ENCODE measurements around the gene TRAP1.
"Not testable (repeated sequence)": the region's sequence is repeated elsewhere in the genome, so short reads cannot be mapped to it uniquely, and the experiment has no call there.

The TRAP1 gene

DNA sequence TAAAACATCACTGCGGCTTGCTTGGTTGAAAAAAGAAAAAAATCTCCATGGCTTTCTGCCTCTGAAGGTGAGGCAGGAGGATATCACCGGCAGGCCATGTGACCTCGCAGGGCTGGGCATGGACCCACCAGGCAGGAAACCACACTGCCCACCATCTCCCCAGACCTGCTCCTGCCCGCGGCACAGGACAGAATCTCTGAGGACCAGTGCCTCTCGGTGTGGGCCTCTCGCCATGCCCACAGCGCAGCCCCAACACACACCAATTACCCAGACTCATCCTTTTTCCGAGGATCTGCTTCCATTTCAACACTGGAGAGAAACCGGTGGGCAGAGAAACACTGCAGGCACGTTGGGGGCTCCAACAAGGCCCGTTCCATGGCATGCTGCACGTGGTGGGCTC, 46.6 kb downstream of the TRAP1 start:
- no peak for DNase-seq

DNA sequence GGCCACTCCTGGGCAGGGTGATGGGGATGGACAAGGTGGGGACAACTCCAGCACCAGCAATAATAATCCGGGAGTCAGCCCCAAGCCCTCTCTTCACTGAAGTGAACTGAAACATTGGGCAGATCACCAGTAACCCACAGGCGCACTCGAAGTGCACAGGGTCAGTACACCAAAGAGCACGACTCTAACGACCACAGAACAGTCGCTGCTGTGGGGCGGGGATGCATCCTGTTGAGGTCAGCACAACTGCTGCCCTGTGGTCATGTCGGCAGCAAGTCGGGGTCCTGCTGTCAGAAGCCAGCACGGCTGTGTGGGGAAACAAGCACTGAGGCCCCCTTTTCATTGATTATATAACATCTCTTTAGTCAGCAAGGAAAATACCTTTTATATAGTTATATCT, 48.2 kb downstream of the TRAP1 start:
- DNase-seq, result no peak

DNA sequence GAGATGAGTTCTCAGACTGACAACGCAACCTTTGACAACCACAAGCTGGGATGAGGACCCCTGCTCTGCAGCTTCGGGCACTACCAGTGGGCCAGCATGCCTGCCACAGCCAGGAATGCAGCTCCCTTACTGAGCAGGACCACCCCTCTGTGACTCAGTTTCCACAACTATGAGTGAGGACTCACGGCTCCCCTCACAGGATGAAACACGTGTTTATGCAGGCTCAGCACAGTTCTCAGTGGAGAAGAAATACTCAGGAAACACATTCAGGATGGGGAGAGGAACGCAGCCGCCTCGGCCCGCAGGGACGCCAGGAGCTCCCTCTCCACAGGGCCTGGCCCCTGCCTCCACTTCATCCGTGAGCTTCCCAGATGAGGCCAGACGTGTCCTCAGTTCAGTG, 48.7 kb downstream of the TRAP1 start:
- DNase-seq, result no peak

DNA sequence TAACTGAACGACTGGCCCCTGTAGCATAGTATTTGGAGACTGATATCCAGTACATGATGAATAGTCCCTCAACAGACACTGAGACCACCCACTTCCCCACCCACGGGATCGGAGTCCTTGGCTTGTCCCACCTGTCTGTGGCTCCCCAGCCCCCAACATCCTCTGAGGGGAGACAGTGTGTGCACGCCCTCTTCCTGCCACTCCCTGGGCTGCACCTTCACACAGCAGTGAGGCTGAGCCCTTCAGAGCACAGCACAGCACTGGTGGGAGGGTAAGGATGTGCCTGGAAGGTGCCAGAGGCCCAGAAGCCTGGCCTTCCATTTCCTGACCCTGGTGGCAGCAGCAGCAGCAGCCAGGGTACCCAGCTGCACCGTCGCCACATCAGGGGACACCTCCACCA, 51.8 kb downstream of the TRAP1 start:
- DNase-seq, result peak; percentile 31

DNA sequence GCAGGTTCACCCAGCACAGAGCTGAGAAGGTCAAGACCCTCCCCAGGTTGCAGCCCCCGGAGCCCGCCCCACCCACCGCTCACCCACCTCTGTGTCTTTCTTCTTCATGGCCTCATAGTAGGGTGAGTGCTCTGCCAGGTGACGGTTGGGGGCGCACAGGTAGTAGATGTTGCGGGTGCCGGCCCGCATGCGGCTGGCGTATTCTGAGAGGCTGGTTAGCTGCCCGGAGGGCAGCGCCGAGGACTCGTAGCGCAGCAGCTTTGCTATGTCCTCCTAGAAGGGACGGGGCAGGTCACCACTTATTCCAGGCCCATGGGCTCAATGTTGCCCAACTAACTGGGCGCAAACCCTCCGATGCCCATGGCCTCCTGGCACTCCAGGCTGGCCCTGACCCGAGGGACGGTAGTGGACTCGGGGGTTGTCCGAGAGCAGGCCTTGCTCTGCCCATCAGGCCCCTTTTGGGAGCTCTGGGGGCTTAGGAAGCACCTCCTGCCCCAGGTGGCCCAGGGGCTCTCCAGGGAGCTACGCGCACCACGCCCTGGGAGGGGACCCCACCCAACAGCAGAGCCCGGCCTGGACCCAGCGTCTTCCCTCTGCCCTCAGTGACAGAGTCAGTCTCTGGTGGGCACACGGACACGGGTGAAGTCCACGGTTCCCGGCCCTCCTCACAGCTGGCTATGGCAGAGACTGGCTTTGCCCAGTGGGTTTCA, 53.0 kb downstream of the TRAP1 start:
- no peak for DNase-seq

DNA sequence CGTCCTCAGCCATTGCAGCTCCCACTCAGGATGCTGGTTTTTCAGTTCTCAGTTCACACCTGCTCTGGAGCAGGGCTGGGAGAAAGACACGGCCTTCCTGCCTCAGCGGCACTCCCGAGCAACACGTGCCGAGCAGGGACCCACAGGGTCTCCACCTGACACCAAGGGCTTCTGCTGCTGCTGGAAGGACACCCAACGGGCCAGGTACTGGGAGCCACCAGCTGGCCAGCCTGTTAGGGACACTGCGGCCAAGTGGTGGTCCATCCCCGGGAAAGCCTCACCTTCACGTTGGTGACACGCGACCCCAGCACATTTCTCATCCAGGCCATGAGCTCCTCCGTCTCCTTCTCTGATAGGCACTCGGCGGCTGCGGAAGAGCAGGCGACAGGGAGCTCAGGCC, 54.7 kb downstream of the TRAP1 start:
- DNase-seq, result no peak

DNA sequence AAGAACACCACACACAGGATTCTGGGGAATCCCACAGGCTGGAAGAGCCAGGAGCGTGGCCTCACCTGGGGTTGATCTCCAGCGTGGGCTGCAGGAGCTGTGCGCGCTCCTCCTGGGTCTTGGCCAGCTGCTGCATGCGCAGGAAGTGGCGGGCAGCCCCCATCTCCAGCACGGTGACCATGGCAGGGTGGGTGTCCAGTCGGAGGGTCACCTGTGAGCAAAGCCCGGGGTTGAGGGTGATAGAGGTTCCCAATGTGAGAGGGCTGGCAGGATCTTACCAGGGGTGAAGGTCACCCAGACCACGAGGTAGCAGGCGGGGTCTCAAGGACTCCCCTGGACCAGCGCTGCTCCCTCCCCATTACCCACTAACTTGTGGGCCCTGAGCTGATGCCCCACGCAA, 55.4 kb downstream of the TRAP1 start:
- no peak for DNase-seq

DNA sequence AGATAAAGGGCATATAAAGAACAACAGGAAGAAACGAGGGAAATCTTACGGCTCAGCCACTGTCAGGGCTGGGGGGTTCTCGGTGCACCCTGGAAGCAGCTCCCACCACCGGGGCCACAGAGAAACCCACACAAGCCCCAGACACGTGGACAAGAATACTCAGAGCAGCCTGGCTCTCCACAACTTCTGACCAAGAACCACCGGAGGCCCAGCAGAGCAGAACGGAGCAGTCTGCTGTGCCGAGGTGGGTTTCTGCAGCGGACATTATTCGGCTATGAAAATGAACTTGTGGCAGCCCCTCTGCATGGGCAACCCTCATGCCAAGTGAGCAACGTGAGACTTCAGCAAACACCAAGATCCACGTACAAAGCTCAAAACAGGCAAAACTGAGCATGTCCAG, 56.0 kb downstream of the TRAP1 start:
- DNase-seq, result no peak

DNA sequence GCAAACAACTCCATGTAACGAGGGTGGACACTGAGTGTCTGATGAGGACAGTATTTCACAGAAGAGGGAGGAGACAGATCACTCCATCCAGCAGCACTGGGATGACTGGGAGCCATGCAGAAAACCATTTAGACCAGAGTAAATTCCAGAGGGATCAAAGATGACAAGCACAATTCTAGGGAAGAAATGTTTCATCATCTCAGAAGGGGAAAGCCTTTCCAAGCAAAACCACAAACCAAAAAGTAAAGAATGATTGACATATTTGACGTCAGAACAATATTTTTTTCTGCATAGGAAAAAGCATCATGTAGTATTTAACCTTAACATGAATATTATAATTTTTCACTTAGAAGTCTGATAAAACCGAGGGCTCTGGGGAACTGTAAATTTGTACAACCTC, 58.1 kb downstream of the TRAP1 start:
- no peak for DNase-seq

DNA sequence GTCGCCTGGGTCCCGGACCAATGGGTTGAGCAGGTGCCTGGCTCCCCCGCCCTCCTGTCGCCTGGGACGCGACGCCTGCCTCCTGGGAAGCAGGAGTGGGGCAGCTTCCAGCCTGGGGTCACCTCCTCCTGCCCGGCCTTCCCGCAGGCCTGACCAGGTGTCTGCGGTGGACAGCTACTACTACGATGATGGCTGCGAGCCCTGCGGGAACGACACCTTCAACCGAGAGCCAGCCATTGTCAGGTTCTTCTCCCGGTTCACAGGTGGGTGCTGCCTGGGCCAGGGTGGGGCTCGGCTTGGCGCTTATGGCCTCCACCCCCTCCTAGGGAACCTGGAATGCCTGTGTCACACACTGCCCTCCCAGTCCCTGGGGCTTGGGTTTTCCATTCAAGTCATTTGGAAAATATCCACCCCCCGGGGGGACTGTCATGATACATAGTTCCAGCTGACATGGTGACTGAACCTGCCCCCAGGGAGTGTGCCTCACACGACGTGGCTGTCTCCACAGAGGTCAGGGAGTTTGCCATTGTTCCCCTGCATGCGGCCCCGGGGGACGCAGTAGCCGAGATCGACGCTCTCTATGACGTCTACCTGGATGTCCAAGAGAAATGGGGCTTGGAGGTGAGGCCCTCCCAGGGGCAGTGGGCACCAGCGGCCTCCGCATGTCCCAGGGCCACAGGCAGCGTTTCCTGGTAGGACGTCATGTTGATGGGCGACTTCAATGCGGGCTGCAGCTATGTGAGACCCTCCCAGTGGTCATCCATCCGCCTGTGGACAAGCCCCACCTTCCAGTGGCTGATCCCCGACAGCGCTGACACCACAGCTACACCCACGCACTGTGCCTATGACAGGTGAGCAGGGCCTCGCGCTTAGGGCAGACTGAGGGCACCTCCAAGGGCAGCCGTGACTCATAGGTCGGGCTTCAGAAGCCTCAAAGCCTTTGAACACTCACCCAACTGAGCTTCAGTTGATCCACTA, 60.5 kb downstream of the TRAP1 start:
- no peak for DNase-seq

DNA sequence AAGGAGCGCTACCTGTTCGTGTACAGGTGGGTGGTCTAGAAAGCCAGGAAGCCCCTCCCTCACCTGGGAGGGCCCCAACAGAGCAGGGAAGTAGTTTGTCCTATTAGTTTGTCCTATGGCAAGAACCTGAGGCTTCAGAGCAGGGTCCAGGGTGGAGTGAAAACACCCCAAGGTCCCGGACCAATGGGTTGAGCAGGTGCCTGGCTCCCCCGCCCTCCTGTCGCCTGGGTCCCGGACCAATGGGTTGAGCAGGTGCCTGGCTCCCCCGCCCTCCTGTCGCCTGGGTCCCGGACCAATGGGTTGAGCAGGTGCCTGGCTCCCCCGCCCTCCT, 61.2 kb downstream of the TRAP1 start:
- DNase-seq, result not testable (repeated sequence)

DNA sequence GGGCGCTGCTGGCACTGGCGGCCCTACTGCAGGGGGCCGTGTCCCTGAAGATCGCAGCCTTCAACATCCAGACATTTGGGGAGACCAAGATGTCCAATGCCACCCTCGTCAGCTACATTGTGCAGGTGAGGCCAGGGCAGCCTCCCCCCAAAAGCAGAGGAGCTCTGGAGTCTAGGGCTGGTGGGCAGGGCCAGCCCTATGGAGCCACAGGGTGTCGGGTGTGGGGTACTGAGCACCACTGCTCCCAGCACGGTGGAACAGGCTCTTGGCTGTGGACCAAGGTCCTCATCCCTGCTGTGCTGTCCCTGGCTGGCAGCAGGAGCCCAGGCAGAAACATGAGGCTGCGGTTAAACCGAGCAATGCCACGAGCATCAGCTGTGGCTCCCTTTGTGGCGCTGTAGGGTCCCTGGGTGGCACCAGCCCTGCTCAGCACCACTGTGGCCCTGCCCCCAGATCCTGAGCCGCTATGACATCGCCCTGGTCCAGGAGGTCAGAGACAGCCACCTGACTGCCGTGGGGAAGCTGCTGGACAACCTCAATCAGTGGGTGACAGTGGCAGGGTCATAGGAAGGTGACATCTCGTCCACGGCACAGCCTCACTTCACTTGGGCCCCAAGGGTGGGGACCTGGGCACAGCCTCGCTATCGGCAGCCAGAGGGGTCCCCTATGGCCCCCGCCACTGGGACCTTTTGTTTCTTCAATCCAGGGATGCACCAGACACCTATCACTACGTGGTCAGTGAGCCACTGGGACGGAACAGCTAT, 61.7 kb downstream of the TRAP1 start:
- DNase-seq, result no peak

DNA sequence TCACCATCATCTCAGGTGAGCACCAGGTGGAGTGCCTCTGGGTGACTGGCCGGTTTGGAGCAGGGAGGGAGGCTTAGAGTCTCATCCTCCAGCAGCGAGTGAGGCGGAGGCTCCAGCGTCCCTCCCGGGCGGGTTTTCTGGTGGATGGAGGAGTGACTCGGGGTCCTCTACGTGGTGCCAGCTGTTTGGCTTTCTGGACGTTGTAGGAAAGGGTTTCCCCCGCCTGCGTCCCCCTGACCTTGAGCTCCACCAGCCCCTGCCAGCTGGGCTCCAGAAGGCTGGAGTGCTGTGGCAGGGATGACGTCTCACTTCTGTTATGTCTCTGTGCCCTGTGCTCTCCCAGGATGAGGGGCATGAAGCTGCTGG, 62.3 kb downstream of the TRAP1 start:
- DNase-seq, result no peak

DNA sequence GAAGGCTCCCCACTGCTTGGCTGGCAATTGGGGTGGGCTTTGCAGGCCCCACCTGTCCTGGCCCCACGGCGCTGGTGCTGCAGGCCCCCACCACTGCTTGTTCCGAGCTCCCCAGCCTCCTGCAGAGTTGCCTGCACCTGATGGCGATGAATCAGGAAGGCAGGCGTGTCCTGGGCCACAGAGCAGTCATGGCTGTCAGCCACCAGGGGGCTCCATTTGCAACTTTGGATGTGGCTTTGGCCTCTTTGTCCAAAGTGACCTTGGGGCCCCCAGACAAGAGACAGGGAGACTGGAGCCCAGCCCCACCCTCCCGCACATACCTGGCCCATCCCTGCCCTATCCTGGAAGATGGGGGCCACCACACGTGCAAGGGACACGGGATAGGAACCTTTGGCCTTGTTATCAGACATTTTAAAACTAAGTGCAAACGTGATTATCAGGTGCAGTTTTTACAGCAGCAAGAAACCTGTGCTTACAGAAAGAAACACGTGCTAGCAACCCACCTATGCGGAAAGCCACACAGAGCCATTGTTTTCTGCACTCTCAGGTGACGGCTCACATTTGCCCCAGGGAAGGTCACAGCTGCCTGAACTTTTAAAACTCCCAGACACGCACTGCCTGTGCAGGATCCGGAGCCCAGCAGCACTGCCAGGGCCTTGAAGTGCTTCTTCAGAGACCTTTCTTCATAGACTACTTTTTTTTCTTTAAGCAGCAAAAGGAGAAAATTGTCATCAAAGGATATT, 62.9 kb downstream of the TRAP1 start, which contains the start of gene DNASE1:
TSS of gene DNASE1 (plus strand) at position 443 of the 743 bp plus-strand sequence. CDS start 683 bp downstream, outside the sequence.
- DNase-seq, result peak; percentile 41

DNA sequence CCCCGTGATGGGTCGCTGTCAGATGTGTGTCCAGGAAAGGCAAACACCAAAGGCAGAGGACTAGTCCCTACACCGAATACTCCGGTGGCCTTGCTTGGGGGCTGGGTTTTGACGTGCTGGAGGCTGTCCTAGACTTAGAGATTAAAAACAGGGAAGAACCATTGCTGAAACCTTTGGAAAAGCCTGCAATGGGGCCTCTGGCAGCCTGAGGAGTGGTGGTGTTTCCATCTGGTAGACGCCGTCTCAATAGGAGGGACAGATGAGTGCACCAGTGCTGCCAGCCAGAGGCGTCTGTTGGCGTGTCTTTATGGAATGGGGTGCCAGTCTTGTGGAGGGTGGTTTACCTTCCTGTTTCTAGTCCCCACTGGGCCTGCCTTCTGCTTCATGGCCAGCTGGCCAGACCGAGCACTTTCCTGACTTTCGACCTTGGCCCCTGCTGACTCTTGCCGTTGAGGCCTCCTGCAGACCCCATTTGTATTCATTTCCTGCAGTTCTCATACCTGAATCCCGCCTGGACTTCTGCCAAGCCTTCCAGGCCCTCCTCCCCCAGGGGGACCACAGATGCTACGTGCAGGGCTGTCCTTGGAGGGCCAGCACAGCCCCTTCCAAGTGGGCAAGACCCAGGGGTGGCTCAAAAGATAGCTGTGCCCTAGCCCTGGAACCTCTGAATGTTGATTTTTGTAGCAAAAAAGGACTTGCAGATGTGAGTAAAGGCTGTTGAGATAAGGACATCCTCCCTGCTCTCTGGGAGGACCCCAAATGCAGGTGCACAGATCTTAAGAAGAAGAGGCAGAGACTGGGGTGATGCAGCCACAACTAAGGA, 64.7 kb downstream of the TRAP1 start:
- DNase-seq, result no peak

DNA sequence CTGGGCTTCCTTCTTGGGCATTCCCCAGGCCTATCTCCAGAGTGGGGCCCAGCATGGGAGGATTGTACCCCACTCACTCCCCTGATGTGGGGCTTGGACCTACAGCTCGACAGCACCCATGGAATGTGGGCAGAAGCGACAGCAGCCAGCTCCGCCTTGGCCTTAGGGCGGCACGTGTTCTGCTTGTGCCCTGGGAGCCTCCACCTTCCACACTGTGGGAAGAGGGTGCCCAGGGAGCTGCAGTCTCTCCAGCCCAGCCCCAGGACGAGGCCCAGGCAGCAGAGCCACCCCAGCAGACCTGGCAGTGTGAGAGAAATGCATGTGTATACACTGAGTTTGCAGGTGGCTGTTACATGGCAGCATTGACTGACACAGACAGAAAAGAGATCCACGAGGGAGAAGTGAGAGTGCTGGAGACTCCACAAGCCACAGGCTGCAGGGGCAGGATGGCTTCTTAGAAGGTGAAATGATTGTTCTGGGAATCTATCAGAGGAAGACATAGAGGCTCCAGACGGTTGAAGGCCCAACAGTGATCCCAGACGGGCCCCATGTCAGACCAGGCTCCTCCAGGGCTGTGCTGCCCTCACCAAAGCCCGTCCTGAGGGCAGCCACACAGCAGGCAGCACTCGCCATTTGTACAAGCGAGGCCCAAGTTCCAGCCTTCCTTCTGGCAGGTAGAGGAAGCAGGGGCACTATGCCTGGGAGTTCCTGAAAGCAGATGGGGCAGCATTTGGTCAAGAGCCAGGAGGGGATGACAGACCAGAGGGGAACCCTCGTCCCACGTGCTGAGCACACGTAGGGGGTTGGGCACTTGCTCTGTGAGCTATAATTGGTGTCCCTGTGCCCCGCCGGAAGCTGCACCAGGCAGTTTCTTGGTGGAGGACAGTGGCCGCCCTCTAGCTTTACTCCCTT, 65.6 kb downstream of the TRAP1 start:
- no peak for DNase-seq

DNA sequence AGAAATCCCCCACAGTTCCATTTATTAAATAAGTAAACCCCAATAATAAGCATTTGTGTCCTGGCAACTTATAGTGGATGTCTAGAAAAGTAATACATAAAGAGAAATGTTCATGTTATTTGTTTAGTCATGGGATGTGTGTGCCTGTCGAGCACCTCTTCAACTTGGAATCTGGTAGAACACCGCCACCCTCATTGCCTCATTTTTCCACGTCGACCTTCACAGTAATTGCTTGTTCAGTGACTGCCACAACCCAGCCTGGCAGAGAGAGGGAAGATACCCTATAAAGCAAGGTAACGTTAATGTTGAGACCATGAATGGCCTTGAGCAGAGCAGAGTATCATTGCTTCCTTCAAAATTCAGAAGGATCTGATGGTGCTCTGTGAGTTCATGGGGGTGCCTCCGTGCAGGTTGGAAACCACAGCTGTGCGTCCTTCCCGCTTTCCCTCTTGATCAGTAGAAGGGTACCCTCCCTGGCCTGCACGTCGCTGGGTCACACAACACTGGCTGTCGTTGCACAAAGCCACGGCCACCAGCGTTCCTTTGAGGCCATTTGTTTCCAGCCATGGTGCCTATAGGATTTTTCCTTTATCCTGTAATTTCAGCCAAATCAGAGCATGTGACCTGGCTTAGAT, 66.6 kb downstream of the TRAP1 start:
- no peak for DNase-seq

DNA sequence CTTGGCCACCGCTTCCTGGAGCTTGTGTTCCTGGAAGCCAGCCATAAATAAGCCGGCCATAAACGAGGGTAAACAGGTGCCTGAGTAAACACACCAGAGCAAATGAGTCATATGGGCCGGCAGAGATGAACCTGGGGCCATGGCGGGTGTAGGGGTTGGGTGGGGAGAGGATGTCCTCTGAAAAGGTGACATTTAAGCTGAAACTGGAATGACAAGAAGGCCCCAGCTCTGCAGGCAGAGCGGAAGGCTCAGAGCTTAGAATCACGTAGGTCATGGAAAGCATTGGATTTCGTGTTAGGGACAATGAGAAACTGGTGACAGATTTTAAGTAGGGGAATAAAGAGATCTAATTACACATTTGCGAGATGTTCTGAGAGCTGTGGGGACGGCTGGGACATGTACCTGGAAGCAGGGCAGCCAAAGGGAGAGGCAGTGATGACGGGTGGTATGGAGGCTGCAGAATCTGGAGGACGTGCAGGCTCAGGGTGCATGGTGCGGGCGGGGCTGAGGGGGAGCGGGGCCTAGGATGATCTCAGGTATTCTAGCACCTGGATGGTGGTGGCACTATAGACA, 70.9 kb downstream of the TRAP1 start:
- no peak for DNase-seq

DNA sequence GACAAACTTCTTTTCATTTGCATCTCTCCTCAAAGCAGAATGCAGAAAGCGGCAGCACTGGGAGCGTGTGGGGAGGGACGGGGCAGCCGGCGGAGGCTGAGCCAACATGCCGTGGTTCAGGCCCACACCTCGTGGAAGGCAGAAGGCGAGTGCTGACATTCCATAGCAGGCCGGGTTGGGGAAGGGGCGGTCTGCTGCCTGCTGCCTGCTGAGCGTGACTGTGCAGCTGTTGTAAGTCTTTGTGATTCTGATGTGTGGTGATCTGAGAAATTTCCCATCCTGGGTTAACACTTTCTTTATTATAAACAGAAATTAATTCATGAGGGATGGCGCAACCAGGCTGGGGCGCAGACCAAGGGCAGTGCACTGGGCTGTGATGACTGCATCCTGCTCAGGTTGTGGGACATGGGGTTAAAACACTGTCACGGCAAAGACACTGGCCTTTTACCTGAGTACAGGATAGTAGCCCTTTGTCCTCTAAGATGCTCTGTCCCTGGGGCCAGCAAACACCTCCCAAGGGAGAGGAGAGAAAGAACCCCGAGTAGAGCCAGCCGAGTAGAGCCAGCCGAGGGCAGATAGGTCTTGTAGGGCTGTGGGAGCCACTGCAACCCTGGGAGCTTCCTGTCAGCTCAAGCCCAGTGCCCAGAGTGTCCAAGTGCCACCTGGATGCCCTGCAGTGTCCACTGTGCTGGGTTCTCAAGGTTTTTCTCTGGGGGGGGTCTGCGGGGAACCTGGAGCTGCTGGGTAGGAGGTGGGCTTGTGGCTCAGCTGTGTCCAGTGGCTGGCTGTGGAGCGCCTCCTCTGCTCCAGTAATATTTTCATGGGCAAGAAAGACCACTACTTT, 71.6 kb downstream of the TRAP1 start:
- DNase-seq, result no peak
